CD4-positive, alpha-beta T cell treated with Interleukin-17A for 4 hours (primary cell): ENCODE measurements around the gene AP4E1.
"Not testable (repeated sequence)": the region's sequence is repeated elsewhere in the genome, so short reads cannot be mapped to it uniquely, and the experiment has no call there.

Experiments
- DNase-seq: peaks from one replicate; pipeline ENCODE4 v3.0.0-alpha.2; 2020; ENCODE audit warnings: mixed read lengths

The AP4E1 gene

GRCh38 chr15:50908209-50909009 is at the start of gene AP4E1:
Gene AP4E1, plus strand, starts transcription at chr15:50908683. Its CDS starts 96 bp downstream, at chr15:50908779.
- DNase-seq: peak; percentile 95

- no peak for DNase-seq
Measured at GRCh38 chr15:50860824-50861223, 47.7 kb upstream of the AP4E1 start.

- no peak for DNase-seq
Measured at GRCh38 chr15:50862553-50862952, 45.9 kb upstream of the AP4E1 start.

- DNase-seq: no peak
Measured at GRCh38 chr15:50864873-50865272, 43.6 kb upstream of the AP4E1 start.

- DNase-seq: no peak
Measured at GRCh38 chr15:50865515-50866353, 42.7 kb upstream of the AP4E1 start.

DNA sequence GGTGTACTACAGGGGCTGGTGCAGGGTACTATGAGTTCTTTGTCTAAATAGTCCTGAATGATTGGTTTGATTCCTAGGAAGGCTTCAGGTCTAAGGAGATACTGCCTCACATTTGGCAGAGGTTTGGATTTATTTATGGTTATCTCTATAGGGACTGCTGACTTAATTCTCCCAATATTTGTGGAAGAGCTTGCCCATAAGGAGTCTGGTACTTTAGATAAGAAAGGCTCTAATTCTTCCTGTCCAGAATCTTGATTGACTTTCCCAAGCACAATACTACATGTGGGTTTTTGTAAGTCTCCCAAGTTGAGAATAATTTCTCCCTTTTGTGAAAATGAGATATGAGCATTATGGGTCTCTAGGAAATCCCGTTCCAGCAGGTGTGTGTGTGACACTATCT is 36.7 kb upstream of the AP4E1 start:
- no peak for DNase-seq

DNA sequence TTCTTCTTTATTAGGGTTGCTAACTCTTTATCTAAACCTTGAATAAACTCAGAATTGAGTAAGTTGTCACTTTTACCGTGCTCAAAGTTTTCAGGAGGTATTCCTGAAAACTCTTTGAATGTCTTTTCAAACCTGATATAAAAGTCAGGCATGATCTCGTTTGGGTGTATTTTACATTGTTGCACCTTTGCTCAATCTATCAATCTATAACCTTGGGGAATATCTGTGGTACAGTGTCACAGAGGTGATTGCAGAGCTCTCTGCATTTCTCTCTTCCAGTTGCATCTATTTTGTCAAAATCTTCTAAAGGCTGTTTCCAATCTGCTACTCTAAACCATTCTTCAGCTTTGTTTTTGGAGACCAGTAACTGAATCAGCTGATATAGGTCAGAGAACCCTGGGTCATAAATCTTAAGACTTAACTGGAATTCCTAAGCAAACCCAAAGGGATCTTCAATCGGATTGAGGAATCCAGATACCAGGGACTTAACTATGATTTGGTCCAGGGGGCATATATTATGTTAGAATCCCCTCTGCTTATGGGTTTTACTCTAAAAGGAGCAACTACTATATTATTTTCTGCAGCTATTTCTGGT is 35.6 kb upstream of the AP4E1 start:
- no peak for DNase-seq

DNA sequence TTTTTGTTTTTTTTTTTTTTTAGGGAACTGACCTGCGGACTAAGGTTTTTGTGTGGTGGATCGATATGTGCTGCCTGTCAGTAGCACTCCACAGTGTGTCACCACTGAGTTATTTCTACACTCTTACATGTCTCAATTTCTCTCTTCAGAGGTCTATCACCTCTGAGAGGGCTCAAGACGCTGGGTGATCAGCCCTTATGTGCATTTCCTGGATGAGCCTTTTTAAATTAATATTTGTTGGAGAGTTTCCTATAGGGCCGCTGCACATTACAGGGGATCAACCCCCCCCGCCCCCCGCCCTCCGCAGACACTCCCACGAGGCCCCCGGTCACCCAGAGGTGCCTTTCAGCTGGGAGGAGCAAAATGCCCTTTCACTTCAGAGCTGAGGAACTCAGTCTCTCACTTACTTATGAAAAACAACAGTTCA is 34.5 kb upstream of the AP4E1 start:
- no peak for DNase-seq

DNA sequence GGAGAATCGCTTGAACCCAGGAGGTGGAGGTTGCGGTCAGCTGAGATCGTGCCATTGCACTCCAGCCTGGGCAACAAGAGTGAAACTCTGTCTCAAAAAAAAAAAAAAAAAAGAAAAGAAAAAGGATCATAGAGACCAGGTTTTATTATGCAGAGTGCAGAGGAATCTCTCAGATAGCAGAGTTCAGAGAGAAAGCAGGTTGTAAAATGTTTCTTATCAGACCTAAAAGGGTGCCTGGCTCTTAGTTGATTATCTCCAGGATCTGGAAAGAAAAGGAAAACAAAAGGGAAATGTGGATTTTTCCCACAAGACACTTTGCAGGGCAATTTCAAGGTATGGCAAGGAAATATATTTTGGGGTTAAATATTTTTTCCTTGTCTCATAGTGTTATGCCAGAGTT is 33.2 kb upstream of the AP4E1 start:
- DNase-seq: not testable (repeated sequence)

- DNase-seq: no peak
Measured at GRCh38 chr15:50876260-50876988, 32.1 kb upstream of the AP4E1 start.

DNA sequence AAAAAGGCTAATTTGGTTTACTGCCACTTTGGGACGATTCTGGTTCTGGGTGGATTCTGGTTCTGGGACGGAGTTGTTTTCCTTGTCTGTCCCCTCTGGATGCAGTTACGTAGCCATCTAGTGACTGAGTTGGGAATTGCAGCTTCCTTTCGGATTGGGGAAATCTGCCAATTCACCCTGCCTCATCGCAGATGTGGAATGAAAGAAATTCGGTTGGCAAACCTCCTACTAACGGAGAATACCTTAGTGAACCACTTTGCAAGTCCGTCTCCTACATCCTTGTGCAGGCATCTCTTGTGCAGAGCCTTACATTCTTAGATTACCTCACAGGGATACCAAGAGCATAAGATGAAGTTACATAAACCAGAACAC is 31.5 kb upstream of the AP4E1 start:
- DNase-seq: peak; percentile 79

DNA sequence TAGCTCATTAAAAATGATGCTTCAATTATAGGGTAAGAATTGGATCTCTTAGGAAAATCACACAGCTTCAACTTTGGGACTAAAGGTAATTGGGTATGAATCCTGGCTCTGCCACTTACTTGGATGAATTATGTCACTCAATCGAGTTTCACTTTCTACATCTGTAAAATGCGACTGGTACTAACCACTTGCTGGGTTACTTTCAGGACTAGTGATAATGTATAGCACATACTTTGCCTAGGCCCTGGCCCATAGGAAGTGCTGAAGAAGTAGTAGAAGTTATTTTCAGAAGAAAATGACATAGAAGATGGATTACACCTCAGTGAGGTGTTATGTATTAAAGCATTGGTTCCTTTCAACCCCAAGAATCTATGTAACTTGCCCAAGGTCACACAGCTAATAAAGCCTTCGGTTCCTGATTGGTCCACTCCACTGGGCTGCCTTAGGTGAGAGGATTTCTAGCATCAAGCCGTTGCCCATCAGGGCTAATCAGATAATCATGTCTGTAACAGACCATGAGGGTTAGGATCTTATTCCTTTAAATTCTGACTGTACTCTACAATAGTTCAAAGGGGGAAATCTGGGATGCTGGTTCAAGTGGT is 29.4 kb upstream of the AP4E1 start:
- no peak for DNase-seq

- DNase-seq: no peak
Measured at GRCh38 chr15:50880206-50880605, 28.3 kb upstream of the AP4E1 start.

GRCh38 chr15:50880651-50881114 is 27.8 kb upstream of the AP4E1 start:
- DNase-seq: no peak

- DNase-seq: no peak
Measured at GRCh38 chr15:50881121-50882048, 27.1 kb upstream of the AP4E1 start.

DNA sequence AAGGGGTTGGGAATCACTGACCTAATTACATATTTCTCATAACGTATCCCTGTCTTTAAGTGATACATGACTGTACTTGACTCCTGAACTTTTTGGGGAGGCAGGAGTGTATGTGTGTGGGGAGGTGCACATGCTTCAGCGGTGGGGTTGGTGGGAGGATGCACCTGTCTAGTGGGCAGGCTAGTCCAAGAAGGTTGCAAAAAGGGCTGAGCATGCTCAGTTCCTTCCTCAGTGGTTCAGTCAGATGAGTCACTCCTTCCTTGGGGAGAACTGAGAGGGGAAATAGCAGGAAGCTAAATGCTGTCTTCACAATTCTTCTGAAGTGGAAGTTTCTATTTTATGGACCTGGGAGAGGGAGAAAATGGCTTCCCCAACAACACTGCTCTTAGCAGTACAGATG is 24.6 kb upstream of the AP4E1 start:
- peak; percentile 41 for DNase-seq

DNA sequence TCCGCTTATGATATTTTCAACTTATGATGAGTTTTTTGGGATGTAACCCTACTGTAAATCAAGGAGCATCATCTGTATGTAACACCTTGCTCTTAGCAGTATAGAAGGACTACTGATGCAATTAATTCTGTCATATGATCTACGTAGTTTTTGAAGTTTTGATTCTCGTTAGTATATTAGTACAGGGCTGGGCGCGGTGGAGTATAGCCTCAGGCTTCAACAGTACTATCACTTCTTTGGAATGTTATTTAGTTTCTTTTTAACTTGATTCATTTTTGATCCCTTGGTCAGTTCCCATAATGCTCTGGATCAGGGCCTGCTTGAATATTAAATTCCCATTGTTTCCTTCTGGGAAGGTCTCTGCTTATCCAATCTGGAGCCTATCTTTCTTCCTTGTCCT is 23.9 kb upstream of the AP4E1 start:
- DNase-seq: no peak

DNA sequence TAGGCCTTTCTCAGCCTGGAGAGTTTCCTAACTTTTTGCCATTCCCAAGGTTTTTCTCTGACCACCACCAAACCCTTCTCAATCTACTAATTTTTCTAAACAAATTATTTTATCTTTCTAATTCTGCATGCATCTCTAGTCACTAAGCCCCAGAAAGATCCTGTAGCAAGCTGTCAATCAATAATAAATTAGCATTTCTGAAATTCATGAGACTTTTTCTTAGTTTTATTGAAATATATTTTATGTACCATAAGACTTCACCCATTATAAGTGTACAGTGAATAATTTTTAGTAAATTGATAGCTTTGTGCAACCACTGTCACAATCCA is 22.4 kb upstream of the AP4E1 start:
- DNase-seq: no peak

- no peak for DNase-seq
Measured at GRCh38 chr15:50886611-50887345, 21.7 kb upstream of the AP4E1 start.

GRCh38 chr15:50888054-50888453 is 20.4 kb upstream of the AP4E1 start:
- no peak for DNase-seq

- DNase-seq: no peak
Measured at GRCh38 chr15:50889589-50889988, 18.9 kb upstream of the AP4E1 start.
